ENCODE measurements around the gene NHLRC4. TPM values are rescaled to one million over a fixed set of nuclear protein-coding genes. Genes with fewer than 3 reads are reported as not detected.

Gene NHLRC4
- total and polyA plus RNA-seq, 2 donors (not counting 1 experiment from before 2014, with no cell fraction given), result 0.66 to 3.3 TPM

DNA sequence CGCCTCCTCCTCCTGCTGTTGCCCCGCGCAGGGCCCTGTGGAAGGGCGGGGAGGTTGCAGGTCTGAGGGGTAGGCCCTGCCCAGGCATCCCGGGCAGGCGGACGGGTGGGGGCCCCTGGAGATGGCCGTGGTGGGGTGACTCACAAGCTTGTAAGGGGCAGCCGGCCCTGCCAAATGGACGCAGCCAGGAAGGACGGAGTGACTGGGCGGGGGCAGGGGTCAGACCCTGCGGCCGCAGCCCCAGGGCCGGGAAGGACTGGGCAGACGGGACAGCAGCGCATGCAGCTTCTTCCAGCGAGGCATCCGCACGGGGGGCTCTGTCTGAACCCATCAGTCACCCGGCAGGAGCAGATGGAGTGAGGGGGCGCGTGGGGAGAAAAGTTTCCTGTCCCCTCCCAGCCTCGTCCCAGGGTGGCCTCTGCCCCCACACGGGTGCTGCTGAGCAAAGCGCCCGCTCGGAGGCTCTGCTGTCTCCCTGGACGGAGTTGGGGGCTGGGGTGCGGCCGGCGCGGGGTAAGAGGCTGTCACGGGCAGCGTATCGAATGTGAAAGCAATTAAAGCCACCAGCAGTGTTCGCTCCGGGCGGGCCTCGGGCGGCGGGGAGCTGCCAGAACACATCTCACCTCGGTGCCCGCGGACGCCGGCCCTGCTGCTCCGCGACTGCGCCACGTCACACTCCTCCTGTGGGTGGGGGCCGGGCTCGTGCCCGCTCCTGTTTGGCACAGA lies 12.0 kb upstream of the NHLRC4 start:
- peaks cover 9% of the 10 kb centered on the region for H3K36me3 ChIP-seq (ENCODE audit: control insufficient read depth, insufficient read depth, low read length)
- no peak overlapping the region for H3K4me3 ChIP-seq (replicated peaks in 1 of 4; ENCODE audit: control extremely low read depth in 1 of 4, insufficient read depth in 1 of 4, low read depth in 3 of 4, low read length in 4 of 4)
- H3K4me2 ChIP-seq (ENCODE audit: extremely low read depth, insufficient read depth, low read length), result peak overlapping the region; percentile 35
- peak overlapping the region; percentile 43 for H3K27ac ChIP-seq (ENCODE audit: insufficient read depth, low read length)
- peaks cover 8% of the 10 kb centered on the region for H3K27me3 ChIP-seq (ENCODE audit: control insufficient read depth, insufficient read depth, low read length)
- no peaks in the 10 kb centered on the region for H3K9me3 ChIP-seq (ENCODE audit: control insufficient read depth, insufficient read depth, low read depth, low read length)
- peak; percentile 74 to 80 for DNase-seq (ENCODE audit: low read depth in 2 of 2)
- H3K4me1 ChIP-seq (ENCODE audit: control insufficient read depth, extremely low read depth, insufficient read depth, low read length), result no peaks in the 10 kb centered on the region
- no peak for TF ChIP-seq EZH2 (IDR thresholded peaks at IDR 0.05; ENCODE audit: low read length, missing control alignments)
- TF ChIP-seq, protein P1, sequence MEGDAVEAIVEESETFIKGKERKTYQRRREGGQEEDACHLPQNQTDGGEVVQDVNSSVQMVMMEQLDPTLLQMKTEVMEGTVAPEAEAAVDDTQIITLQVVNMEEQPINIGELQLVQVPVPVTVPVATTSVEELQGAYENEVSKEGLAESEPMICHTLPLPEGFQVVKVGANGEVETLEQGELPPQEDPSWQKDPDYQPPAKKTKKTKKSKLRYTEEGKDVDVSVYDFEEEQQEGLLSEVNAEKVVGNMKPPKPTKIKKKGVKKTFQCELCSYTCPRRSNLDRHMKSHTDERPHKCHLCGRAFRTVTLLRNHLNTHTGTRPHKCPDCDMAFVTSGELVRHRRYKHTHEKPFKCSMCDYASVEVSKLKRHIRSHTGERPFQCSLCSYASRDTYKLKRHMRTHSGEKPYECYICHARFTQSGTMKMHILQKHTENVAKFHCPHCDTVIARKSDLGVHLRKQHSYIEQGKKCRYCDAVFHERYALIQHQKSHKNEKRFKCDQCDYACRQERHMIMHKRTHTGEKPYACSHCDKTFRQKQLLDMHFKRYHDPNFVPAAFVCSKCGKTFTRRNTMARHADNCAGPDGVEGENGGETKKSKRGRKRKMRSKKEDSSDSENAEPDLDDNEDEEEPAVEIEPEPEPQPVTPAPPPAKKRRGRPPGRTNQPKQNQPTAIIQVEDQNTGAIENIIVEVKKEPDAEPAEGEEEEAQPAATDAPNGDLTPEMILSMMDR (conservative IDR thresholded peaks at IDR 0.05 in 1 of 2, IDR thresholded peaks at IDR 0.05 in 1 of 2; ENCODE audit: low read depth in 1 of 2, low read length in 2 of 2), result no peak
- peak overlapping the region; percentile 23 for H3K9ac ChIP-seq (ENCODE audit: insufficient read depth, low read length)
- H3K79me2 ChIP-seq (ENCODE audit: control insufficient read depth, insufficient read depth, low read length), result no peaks in the 10 kb centered on the region
- H2AFZ ChIP-seq (ENCODE audit: low read length), result no peak overlapping the region
- no peaks in the 10 kb centered on the region for H4K20me1 ChIP-seq (ENCODE audit: control insufficient read depth, extremely low read depth, insufficient read depth, low read length)

DNA sequence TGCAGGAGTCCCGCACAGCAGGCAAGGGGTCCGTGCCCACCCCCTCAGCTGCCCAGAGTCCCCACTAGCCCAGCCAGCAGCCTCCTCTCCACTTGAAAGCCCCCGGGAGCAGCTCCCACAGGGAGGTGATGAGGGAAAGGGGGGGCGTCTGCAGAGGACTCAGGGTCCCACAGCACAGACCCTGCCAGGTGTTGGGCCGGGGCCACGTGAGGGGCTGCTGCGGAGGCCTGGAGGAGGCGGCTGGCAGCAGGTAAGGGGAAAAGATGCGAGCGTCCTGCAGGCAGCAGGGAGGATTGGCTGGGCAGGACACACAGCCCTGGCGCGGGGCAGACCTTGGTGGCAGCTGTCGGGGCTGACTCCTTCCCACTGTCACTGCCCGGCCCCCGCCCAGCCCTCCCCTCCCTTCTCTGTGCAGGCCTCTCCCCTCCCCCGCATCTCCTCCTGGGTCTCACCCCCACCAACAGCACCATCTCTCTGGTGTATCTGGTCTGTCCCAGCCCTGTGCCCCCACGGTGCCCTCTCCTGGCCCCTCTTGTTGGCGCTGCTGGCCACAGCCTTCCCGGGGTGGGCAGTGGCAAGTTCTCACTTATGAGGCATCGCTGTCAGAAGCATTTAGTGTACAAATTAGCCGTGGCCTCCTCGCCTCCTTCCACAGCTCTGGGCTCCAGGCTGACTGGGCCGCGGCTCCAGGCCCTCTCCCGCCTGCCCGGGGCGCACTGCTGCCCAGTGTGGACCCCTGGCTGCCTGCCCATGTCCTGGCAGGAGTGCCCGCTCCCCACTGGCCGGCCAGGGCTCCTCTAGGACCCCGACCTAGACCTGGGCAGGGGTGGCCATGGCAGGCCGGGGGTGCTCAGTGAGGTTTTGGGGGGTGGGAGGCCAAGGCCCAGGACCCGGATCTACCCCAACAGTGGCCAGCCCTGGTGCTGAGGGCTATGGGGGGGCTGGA lies 11.0 kb upstream of the NHLRC4 start:
- peak overlapping the region; percentile 43 for H3K27ac ChIP-seq (ENCODE audit: insufficient read depth, low read length)
- H3K4me1 ChIP-seq (ENCODE audit: control insufficient read depth, extremely low read depth, insufficient read depth, low read length), result no peaks in the 10 kb centered on the region
- no peak for DNase-seq (ENCODE audit: low read depth in 2 of 2)
- peaks cover 9% of the 10 kb centered on the region for H3K27me3 ChIP-seq (ENCODE audit: control insufficient read depth, insufficient read depth, low read length)
- no peak overlapping the region for H3K9ac ChIP-seq (ENCODE audit: insufficient read depth, low read length)
- TF ChIP-seq, protein P1 (conservative IDR thresholded peaks at IDR 0.05 in 1 of 2, IDR thresholded peaks at IDR 0.05 in 1 of 2; ENCODE audit: low read depth in 1 of 2, low read length in 2 of 2), result no peak
- TF ChIP-seq EZH2 (IDR thresholded peaks at IDR 0.05; ENCODE audit: low read length, missing control alignments), result no peak
- peaks cover 9% of the 10 kb centered on the region for H3K36me3 ChIP-seq (ENCODE audit: control insufficient read depth, insufficient read depth, low read length)
- no peaks in the 10 kb centered on the region for H4K20me1 ChIP-seq (ENCODE audit: control insufficient read depth, extremely low read depth, insufficient read depth, low read length)
- no peaks in the 10 kb centered on the region for H3K9me3 ChIP-seq (ENCODE audit: control insufficient read depth, insufficient read depth, low read depth, low read length)
- H3K4me2 ChIP-seq (ENCODE audit: extremely low read depth, insufficient read depth, low read length), result no peak overlapping the region
- no peak overlapping the region for H3K4me3 ChIP-seq (replicated peaks in 1 of 4; ENCODE audit: control extremely low read depth in 1 of 4, insufficient read depth in 1 of 4, low read depth in 3 of 4, low read length in 4 of 4)
- no peaks in the 10 kb centered on the region for H3K79me2 ChIP-seq (ENCODE audit: control insufficient read depth, insufficient read depth, low read length)
- H2AFZ ChIP-seq (ENCODE audit: low read length), result no peak overlapping the region

DNA sequence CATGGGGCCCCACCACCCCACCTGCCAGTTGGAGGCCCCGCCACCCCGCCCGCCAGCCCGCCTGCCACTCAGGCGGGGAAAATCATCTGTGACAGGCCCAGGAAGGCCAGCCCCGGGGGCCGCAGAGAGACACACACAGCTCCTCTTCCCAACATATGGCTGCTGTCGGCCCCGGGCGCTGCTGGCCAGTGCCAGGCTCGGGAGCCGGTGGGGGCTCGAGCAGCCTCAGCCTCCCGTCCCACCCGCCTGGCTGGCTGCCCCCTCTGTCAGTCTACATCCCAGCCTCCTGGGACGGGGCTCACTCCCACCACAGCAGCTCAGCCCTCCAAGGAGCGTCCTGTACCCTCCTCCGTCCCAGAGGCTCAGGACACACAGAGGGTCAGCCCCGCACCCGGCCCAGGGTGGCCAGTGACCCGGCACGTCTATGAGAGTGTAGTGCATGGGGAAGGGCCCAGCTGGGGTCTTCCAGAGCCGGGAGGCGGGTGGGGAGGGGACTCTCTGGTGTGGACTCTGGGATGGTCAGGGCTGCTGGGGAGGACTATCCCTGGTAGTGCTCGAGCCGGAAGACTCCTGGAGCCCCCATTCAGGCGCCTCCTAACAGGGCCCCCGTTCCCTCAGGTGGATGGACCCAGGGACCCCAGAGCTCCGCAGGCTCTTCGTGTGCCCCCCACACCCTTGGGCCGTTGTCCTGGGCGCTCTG lies 10.2 kb upstream of the NHLRC4 start:
- H3K4me2 ChIP-seq (ENCODE audit: extremely low read depth, insufficient read depth, low read length), result no peak overlapping the region
- TF ChIP-seq EZH2 (IDR thresholded peaks at IDR 0.05; ENCODE audit: low read length, missing control alignments), result no peak
- peaks cover 16% of the 10 kb centered on the region for H3K27me3 ChIP-seq (ENCODE audit: control insufficient read depth, insufficient read depth, low read length)
- H3K36me3 ChIP-seq (ENCODE audit: control insufficient read depth, insufficient read depth, low read length), result peaks cover 7% of the 10 kb centered on the region
- H3K79me2 ChIP-seq (ENCODE audit: control insufficient read depth, insufficient read depth, low read length), result no peaks in the 10 kb centered on the region
- no peak overlapping the region for H3K4me3 ChIP-seq (replicated peaks in 1 of 4; ENCODE audit: control extremely low read depth in 1 of 4, insufficient read depth in 1 of 4, low read depth in 3 of 4, low read length in 4 of 4)
- no peak overlapping the region for H2AFZ ChIP-seq (ENCODE audit: low read length)
- no peak overlapping the region for H3K9ac ChIP-seq (ENCODE audit: insufficient read depth, low read length)
- no peaks in the 10 kb centered on the region for H3K9me3 ChIP-seq (ENCODE audit: control insufficient read depth, insufficient read depth, low read depth, low read length)
- DNase-seq (ENCODE audit: low read depth in 2 of 2), result no peak
- no peak overlapping the region for H3K27ac ChIP-seq (ENCODE audit: insufficient read depth, low read length)
- no peaks in the 10 kb centered on the region for H3K4me1 ChIP-seq (ENCODE audit: control insufficient read depth, extremely low read depth, insufficient read depth, low read length)
- no peaks in the 10 kb centered on the region for H4K20me1 ChIP-seq (ENCODE audit: control insufficient read depth, extremely low read depth, insufficient read depth, low read length)
